K562 (cell line): Measurements from ENCODE around the gene SETX. TPM values are rescaled to one million over a fixed set of nuclear protein-coding genes. Genes with fewer than 3 reads are reported as not detected.
A peak's percentile ranks its signal among the peaks of the same experiment; 100 is the strongest.

ENCODE experiments used
- GABPA ChIP-seq: fragments of 200-800 bp; sonication (Bioruptor generic); conservative IDR thresholded peaks from 2 replicates; pipeline ENCODE4 v1.6.1; 2016; ENCODE audit warnings: low read depth, missing genetic modification characterization, missing compliant biosample characterization
- MAFF ChIP-seq: IDR thresholded peaks from 2 replicates; pipeline ENCODE4 v1.6.1; 2012; ENCODE audit warnings: low read length, improper control_type of control experiment
- RBM17 ChIP-seq: fragments of 200-400 bp; formaldehyde crosslinking; IDR thresholded peaks from 2 replicates; pipeline ENCODE4 v1.6.1; 2017; ENCODE audit warnings: low read depth, mild to moderate bottlenecking, low read length, borderline replicate concordance
- RREB1 ChIP-seq: fragments of 250-450 bp; sonication (Bioruptor Pico); IDR thresholded peaks from 2 replicates; pipeline ENCODE4 v1.4.0; 2020
- ZBED1 ChIP-seq: IDR thresholded peaks from 2 replicates; pipeline ENCODE4 v1.6.1; 2014
- ZBTB40 ChIP-seq, 2 experiments: fragments of 450-650 bp in 1 of 2; sonication (generic) in 1 of 2; formaldehyde crosslinking in 1 of 2; IDR thresholded peaks; 2 replicates each; pipeline versions ENCODE4 v1.7.1 to v1.9.0; 2016 to 2022; ENCODE audit warnings: inconsistent platforms in 1 of 2, mild to moderate bottlenecking in 1 of 2, missing genetic modification reagents in 1 of 2
- ZNF316 ChIP-seq: fragments of 450-650 bp; IDR thresholded peaks from 2 replicates; pipeline ENCODE4 v1.6.1; 2016
- polyA plus RNA-seq, 8 experiments: library from polyadenylated mRNA; depleted of rRNA in 4 of 8; stranded (reverse) in 5 of 8; unstranded in 3 of 8; fragments of >200 nt; fragmentation: Nextera tagmentation in 2 of 8; fragmentation: Illumina TruSeq in 1 of 8; extraction: Ambion mirVana in 2 of 8; extraction: Trizol in 1 of 8; gene quantifications; 2 replicates each; pipeline versions ENCODE4 v1.2.1 to v1.2.3, GENCODE V29; 2011 to 2014; ENCODE audit warnings: inconsistent platforms in 1 of 8, missing spikeins in 1 of 8
- total RNA-seq, 7 experiments: library from RNA; depleted of rRNA in 6 of 7; stranded (reverse); fragments of >200 nt in 6 of 7; fragmentation: Illumina TruSeq in 2 of 7; extraction: Trizol in 2 of 7; gene quantifications; 2 replicates each; pipeline versions ENCODE4 v1.2.1 to v1.2.3, GENCODE V29; 2011 to 2021; ENCODE audit warnings: low replicate concordance in 1 of 7
- TF ChIP-seq, protein P1 (sequence below): sonication (generic); formaldehyde crosslinking; IDR thresholded peaks from 2 replicates; pipeline ENCODE4 v1.8.0; 2022; ENCODE audit warnings: mild to moderate bottlenecking, missing genetic modification reagents, borderline replicate concordance

The SETX gene
- total and polyA plus RNA-seq, 9 of the 15 experiments (the other 6 are each of a cell fraction or from before 2014, with no cell fraction given), result 8.7 to 45.7 (median 28.7) TPM

GRCh38 chr9:132372177-132373095 is 17.6 kb upstream of the SETX start (continued):
- TF ChIP-seq RREB1 (CRISPR knock-in tag) (no peak), ZBTB40 (IDR thresholded peaks at IDR 0.05) (peak; percentile 63), ZBTB40 (CRISPR knock-in tag; IDR thresholded peaks at IDR 0.05) (no peak), RBM17 (no peak), MAFF (no peak), GABPA (tag) (peak; percentile 53; the same call in 1 of the 2 replicates), ZNF316 (peak; percentile 13; the same call in 1 of the 2 replicates), ZBED1 (no peak)
- TF ChIP-seq, protein P1, sequence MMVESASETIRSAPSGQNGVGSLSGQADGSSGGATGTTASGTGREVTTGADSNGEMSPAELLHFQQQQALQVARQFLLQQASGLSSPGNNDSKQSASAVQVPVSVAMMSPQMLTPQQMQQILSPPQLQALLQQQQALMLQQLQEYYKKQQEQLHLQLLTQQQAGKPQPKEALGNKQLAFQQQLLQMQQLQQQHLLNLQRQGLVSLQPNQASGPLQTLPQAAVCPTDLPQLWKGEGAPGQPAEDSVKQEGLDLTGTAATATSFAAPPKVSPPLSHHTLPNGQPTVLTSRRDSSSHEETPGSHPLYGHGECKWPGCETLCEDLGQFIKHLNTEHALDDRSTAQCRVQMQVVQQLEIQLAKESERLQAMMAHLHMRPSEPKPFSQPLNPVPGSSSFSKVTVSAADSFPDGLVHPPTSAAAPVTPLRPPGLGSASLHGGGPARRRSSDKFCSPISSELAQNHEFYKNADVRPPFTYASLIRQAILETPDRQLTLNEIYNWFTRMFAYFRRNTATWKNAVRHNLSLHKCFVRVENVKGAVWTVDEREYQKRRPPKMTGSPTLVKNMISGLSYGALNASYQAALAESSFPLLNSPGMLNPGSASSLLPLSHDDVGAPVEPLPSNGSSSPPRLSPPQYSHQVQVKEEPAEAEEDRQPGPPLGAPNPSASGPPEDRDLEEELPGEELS, result no peak
